KOPT-K1 (cell line): Measurements from ENCODE around the gene GLT8D1.
"Not testable (repeated sequence)": the region's sequence is repeated elsewhere in the genome, so short reads cannot be mapped to it uniquely, and the experiment has no call there.

Source experiments
- H3K27ac ChIP-seq: fragments of 200-600 bp; sonication (generic); 2 replicates; pipeline ENCODE4 v1.5.1; 2016; ENCODE audit warnings: antibody characterized with exemption, mild to moderate bottlenecking, low read depth, low read length; ENCODE audit not compliant: poor library complexity, severe bottlenecking
- H3K36me3 ChIP-seq: fragments of 200-600 bp; sonication (generic); 2 replicates; pipeline ENCODE4 v1.5.1; 2017; ENCODE audit warnings: antibody characterized with exemption, mild to moderate bottlenecking, low read length, moderate library complexity; ENCODE audit not compliant: insufficient read depth
- H3K9me3 ChIP-seq: fragments of 200-600 bp; sonication (generic); 2 replicates; pipeline ENCODE4 v1.5.1; 2017; ENCODE audit warnings: antibody characterized with exemption, low read length, mild to moderate bottlenecking; ENCODE audit not compliant: insufficient read depth, poor library complexity, severe bottlenecking

The GLT8D1 gene

GRCh38 chr3:52705688-52706686, at the start of gene GLT8D1, which contains the start of gene SPCS1:
Gene GLT8D1, minus strand, starts transcription at chr3:52705791. Its CDS starts 5,331 bp downstream, at chr3:52700460.
Gene SPCS1, plus strand, starts transcription at chr3:52706106. Its CDS starts 141 bp downstream, at chr3:52706247.
- Histone ChIP-seq H3K9me3 (no peaks in the 10 kb centered on the region), H3K27ac (peak within 1 kb of the TSS; percentile 87), H3K36me3 (peaks cover 33% of the 10 kb centered on the region)

GRCh38 chr3:52754373-52754772, 48.8 kb upstream of the GLT8D1 start:
- Histone ChIP-seq H3K9me3 (no peaks in the 10 kb centered on the region), H3K36me3 (peaks cover 78% of the 10 kb centered on the region), H3K27ac (no peak overlapping the region)

- Histone ChIP-seq H3K27ac (no peak overlapping the region), H3K9me3 (no peaks in the 10 kb centered on the region), H3K36me3 (peaks cover 80% of the 10 kb centered on the region)
These were observed 46.6 kb upstream of the GLT8D1 start for GRCh38 chr3:52752045-52752660.

GRCh38 chr3:52743721-52744120, 38.1 kb upstream of the GLT8D1 start:
- Histone ChIP-seq H3K27ac (no peak overlapping the region), H3K9me3 (no peaks in the 10 kb centered on the region), H3K36me3 (peaks cover 90% of the 10 kb centered on the region)

- Histone ChIP-seq H3K27ac (no peak overlapping the region), H3K36me3 (peaks cover 90% of the 10 kb centered on the region), H3K9me3 (no peaks in the 10 kb centered on the region)
These were observed 37.6 kb upstream of the GLT8D1 start for GRCh38 chr3:52743152-52743551.

- Histone ChIP-seq H3K9me3 (no peaks in the 10 kb centered on the region), H3K27ac (no peak overlapping the region), H3K36me3 (peaks cover 91% of the 10 kb centered on the region)
These were observed 36.9 kb upstream of the GLT8D1 start for GRCh38 chr3:52742418-52743041.

- peaks cover 84% of the 10 kb centered on the region for H3K36me3 ChIP-seq
- H3K27ac ChIP-seq = no peak overlapping the region
- no peaks in the 10 kb centered on the region for H3K9me3 ChIP-seq
These were observed 34.1 kb upstream of the GLT8D1 start for GRCh38 chr3:52739730-52740129.

- Histone ChIP-seq H3K9me3 (peaks cover 22% of the 10 kb centered on the region), H3K36me3 (peaks cover 69% of the 10 kb centered on the region), H3K27ac (no peak overlapping the region)
These were observed 27.8 kb upstream of the GLT8D1 start for GRCh38 chr3:52733256-52733891.

- H3K36me3 ChIP-seq = peaks cover 60% of the 10 kb centered on the region
- H3K27ac ChIP-seq = no peak overlapping the region
- peaks cover 32% of the 10 kb centered on the region for H3K9me3 ChIP-seq
These were observed 26.0 kb upstream of the GLT8D1 start for GRCh38 chr3:52731590-52731989.

- Histone ChIP-seq H3K27ac (no peak overlapping the region), H3K36me3 (peaks cover 58% of the 10 kb centered on the region), H3K9me3 (peaks cover 32% of the 10 kb centered on the region)
These were observed 25.1 kb upstream of the GLT8D1 start for GRCh38 chr3:52730681-52731080.

GRCh38 chr3:52728753-52729152, 23.2 kb upstream of the GLT8D1 start:
- H3K9me3 ChIP-seq = peaks cover 32% of the 10 kb centered on the region
- H3K27ac ChIP-seq = not testable (repeated sequence)
- peaks cover 38% of the 10 kb centered on the region for H3K36me3 ChIP-seq

- peaks cover 25% of the 10 kb centered on the region for H3K9me3 ChIP-seq
- no peak overlapping the region for H3K27ac ChIP-seq
- H3K36me3 ChIP-seq = peaks cover 10% of the 10 kb centered on the region; the same call in 1 of the 2 replicates
These were observed 18.9 kb upstream of the GLT8D1 start for GRCh38 chr3:52724511-52724910.

GRCh38 chr3:52723935-52724334, 18.3 kb upstream of the GLT8D1 start:
- Histone ChIP-seq H3K36me3 (peaks cover 12% of the 10 kb centered on the region; the same call in 1 of the 2 replicates), H3K27ac (no peak overlapping the region), H3K9me3 (peaks cover 25% of the 10 kb centered on the region)

GRCh38 chr3:52722491-52722890, 16.9 kb upstream of the GLT8D1 start:
- H3K9me3 ChIP-seq = peaks cover 14% of the 10 kb centered on the region
- no peak overlapping the region for H3K27ac ChIP-seq
- 0 out of 2 replicates have a peak, but pooled peaks cover 10% of the 10 kb centered on the region for H3K36me3 ChIP-seq

- Histone ChIP-seq H3K9me3 (peaks cover 13% of the 10 kb centered on the region), H3K27ac (peak overlapping the region; percentile 48), H3K36me3 (0 out of 2 replicates have a peak, but pooled peaks cover 10% of the 10 kb centered on the region)
These were observed 16.1 kb upstream of the GLT8D1 start for GRCh38 chr3:52721730-52722008.
